Glutamatergic neuron (in vitro differentiated cells): ENCODE measurements around the gene CS. TPM values are rescaled to one million over a fixed set of nuclear protein-coding genes. Genes with fewer than 3 reads are reported as not detected.

Source experiments
- DNase-seq: peaks from one replicate; pipeline ENCODE4 v3.0.0; 2022
- H3K27ac Mint-ChIP-seq: one replicate; pipeline ENCODE4 v1.8.0; 2020; ENCODE audit warnings: mild to moderate bottlenecking, mixed read lengths, inconsistent platforms; ENCODE audit not compliant: unreplicated experiment
- H3K27me3 Mint-ChIP-seq: one replicate; pipeline ENCODE4 v1.8.0; 2020; ENCODE audit warnings: mild to moderate bottlenecking, moderate library complexity, mixed read lengths, inconsistent platforms; ENCODE audit not compliant: unreplicated experiment
- H3K36me3 Mint-ChIP-seq: one replicate; pipeline ENCODE4 v1.8.0; 2020; ENCODE audit warnings: mild to moderate bottlenecking, mixed read lengths, inconsistent platforms; ENCODE audit not compliant: unreplicated experiment
- H3K4me1 Mint-ChIP-seq: one replicate; pipeline ENCODE4 v1.8.0; 2020; ENCODE audit warnings: mild to moderate bottlenecking, low read depth, mixed read lengths, inconsistent platforms; ENCODE audit not compliant: unreplicated experiment
- H3K4me3 Mint-ChIP-seq: one replicate; pipeline ENCODE4 v1.8.0; 2020; ENCODE audit warnings: mild to moderate bottlenecking, mixed read lengths, inconsistent platforms; ENCODE audit not compliant: unreplicated experiment
- H3K9me3 Mint-ChIP-seq: one replicate; pipeline ENCODE4 v1.8.0; 2020; ENCODE audit warnings: mild to moderate bottlenecking, moderate library complexity, mixed read lengths, inconsistent platforms; ENCODE audit not compliant: unreplicated experiment
- CTCF ChIP-seq: fragments of 200-600 bp; sonication (generic); IDR thresholded peaks from one replicate; pipeline ENCODE4 v1.5.0; 2021; ENCODE audit not compliant: partially characterized antibody, unreplicated experiment
- total RNA-seq: library from RNA; stranded (reverse); fragmentation: NEBNext Ultra II Directional; extraction: Animal tissue kit (Norgen Biotek cat#: 25700); gene quantifications from one replicate; pipeline ENCODE4 v1.2.1, GENCODE V29; 2021; ENCODE audit not compliant: unreplicated experiment

Gene CS
- total RNA-seq, 1 donor from 2014 or later, result 257 TPM

DNA sequence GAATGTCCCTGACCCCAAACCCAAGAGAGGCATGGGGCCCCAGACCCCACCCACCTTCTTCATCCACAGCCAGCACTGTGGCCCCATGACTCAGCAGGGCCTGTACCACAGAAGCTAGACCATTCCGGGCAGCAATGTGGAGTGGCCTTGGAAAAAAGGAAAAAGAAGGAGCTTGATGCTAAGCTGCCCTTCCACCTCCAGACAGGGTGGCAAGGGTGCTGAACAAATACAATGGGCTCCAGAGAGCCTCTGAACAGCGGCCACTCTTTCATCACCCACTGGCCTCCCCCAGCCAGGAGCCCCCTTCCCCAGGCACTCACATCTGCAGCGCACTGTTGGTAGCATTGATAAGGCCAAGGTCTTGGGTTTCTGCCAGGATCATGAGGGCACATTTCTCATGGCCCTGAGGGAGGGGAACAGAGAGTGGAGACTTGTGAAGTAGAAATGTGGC lies 56.4 kb downstream of the CS start:
- Mint-ChIP-seq H3K36me3 (no peaks in the 10 kb centered on the region), H3K4me1 (no peaks in the 10 kb centered on the region), H3K27ac (no peak overlapping the region), H3K4me3 (no peak overlapping the region), H3K27me3 (peaks cover 4% of the 10 kb centered on the region), H3K9me3 (peaks cover 1% of the 10 kb centered on the region)
- no peak for DNase-seq
- no peak for TF ChIP-seq CTCF

DNA sequence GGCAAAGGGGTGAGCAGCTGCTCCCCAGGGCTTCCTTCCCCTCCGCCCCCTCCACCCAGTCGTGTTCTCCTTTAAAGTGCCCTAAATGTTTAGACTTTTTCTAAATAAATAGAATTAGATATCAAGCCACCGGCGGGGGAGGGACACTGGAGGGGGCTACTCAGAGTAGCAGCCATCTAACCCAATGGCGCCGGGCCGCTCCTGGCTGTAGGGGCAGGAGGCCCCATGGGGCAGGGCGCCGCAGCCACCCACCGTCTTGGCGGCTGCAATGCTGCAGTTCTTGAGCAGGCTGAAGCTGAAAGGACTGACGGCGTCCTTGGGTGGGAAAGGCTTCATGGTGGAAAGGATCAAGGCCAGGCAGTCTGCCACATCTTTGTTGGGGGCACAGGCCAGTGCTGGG lies 57.1 kb downstream of the CS start:
- DNase-seq, result no peak
- peaks cover 4% of the 10 kb centered on the region for H3K27me3 Mint-ChIP-seq
- peaks cover 1% of the 10 kb centered on the region for H3K9me3 Mint-ChIP-seq
- H3K4me3 Mint-ChIP-seq, result no peak overlapping the region
- H3K4me1 Mint-ChIP-seq, result no peaks in the 10 kb centered on the region
- no peaks in the 10 kb centered on the region for H3K36me3 Mint-ChIP-seq
- H3K27ac Mint-ChIP-seq, result no peak overlapping the region
- TF ChIP-seq CTCF, result no peak

- H3K4me1 Mint-ChIP-seq, result no peaks in the 10 kb centered on the region
- no peaks in the 10 kb centered on the region for H3K36me3 Mint-ChIP-seq
- TF ChIP-seq CTCF, result no peak
- peaks cover 2% of the 10 kb centered on the region for H3K27me3 Mint-ChIP-seq
- H3K27ac Mint-ChIP-seq, result no peak overlapping the region
- H3K9me3 Mint-ChIP-seq, result peaks cover 1% of the 10 kb centered on the region
- DNase-seq, result no peak
- H3K4me3 Mint-ChIP-seq, result no peak overlapping the region
These were observed 58.5 kb downstream of the CS start for GRCh38 chr12:56241424-56242303.

DNA sequence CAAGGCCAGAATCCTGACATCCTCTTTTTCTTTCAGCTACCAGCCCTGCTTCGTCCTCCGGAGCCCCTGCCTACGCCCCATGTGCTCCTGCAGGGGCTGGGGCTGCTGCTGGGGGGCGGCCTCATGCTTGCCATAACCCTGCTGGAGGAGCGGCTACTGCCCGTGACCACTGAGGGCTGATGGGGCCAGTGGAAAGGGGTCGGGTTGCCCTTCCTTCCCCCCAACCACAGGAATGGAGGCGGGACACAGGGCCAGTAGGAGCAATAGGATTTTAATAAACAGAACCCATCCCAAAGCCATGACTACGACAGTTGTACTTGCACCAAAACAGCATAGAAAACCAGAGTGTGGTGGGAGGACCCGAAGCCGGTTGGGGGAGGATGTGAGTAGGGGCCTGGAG lies 62.6 kb downstream of the CS start:
- Mint-ChIP-seq H3K4me3 (no peak overlapping the region), H3K9me3 (peaks cover 1% of the 10 kb centered on the region), H3K36me3 (no peaks in the 10 kb centered on the region), H3K4me1 (no peaks in the 10 kb centered on the region), H3K27me3 (no peaks in the 10 kb centered on the region), H3K27ac (no peak overlapping the region)
- DNase-seq, result no peak
- TF ChIP-seq CTCF, result no peak

DNA sequence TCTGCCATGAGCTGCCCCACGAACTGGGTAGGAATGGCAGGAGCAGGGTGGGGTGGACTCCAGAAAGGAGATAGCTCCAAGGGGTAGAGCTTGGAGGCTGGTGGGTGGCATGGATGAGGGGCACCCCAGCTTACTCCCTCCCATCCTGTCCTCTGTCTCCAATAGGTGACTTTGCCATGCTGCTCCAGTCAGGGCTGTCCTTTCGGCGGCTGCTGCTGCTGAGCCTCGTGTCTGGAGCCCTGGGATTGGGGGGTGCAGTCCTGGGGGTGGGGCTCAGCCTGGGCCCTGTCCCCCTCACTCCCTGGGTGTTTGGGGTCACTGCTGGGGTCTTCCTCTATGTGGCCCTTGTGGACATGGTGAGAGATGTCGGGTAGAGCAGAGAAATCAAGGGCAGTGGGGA lies 63.1 kb downstream of the CS start:
- DNase-seq, result no peak
- no peak overlapping the region for H3K27ac Mint-ChIP-seq
- no peaks in the 10 kb centered on the region for H3K27me3 Mint-ChIP-seq
- no peak overlapping the region for H3K4me3 Mint-ChIP-seq
- no peaks in the 10 kb centered on the region for H3K36me3 Mint-ChIP-seq
- no peaks in the 10 kb centered on the region for H3K4me1 Mint-ChIP-seq
- H3K9me3 Mint-ChIP-seq, result peaks cover 1% of the 10 kb centered on the region
- no peak for TF ChIP-seq CTCF
